ENCODE results near the gene SPATA3. TPM values are rescaled to one million over a fixed set of nuclear protein-coding genes. Genes with fewer than 3 reads are reported as not detected.

The SPATA3 gene
- total and polyA plus RNA-seq, 2 of the 13 experiments (the other 11 are each of a cell fraction or from before 2014, with no cell fraction given), result not detected

GRCh38 chr2:231047274-231047922 is 51.5 kb downstream of the SPATA3 start (continued):
- 0 out of 2 replicates have a peak, but pooled peaks have one; percentile 18 for TF ChIP-seq HOXA3 (CRISPR knock-in tag; IDR thresholded peaks at IDR 0.05)
- TF ChIP-seq NCOA2 (CRISPR knock-in tag; IDR thresholded peaks at IDR 0.05), result peak; percentile 75
- no peak for TF ChIP-seq ZNF839 (CRISPR knock-in tag; IDR thresholded peaks at IDR 0.05; ENCODE audit: borderline replicate concordance)
- TF ChIP-seq ZNF746 (CRISPR knock-in tag; IDR thresholded peaks at IDR 0.05), result no peak
- 0 out of 2 replicates have a peak, but pooled peaks have one; percentile 12 for TF ChIP-seq SNAPC4 (CRISPR knock-in tag; IDR thresholded peaks at IDR 0.05)
- TF ChIP-seq ZNF547 (CRISPR knock-in tag; IDR thresholded peaks at IDR 0.05), result 0 out of 2 replicates have a peak, but pooled peaks have one; percentile 50
- peak; percentile 55; the same call in 1 of the 2 replicates for TF ChIP-seq ZSCAN29 (CRISPR knock-in tag; conservative IDR thresholded peaks at IDR 0.05)
- no peak for TF ChIP-seq SMC3 (IDR thresholded peaks at IDR 0.05; ENCODE audit: low read length)
- TF ChIP-seq GZF1 (CRISPR knock-in tag; IDR thresholded peaks at IDR 0.05), result peak; percentile 78; the same call in 1 of the 2 replicates
- TF ChIP-seq, protein P1, sequence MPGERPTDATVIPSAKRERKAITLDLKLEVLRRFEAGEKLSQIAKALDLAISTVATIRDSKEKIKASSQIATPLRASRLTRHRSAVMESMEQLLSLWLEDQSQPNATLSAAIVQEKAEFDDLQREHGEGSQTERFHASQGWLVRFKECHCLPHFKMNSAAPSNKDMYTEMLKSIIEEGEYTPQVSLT (CRISPR knock-in tag; IDR thresholded peaks at IDR 0.05; ENCODE audit: borderline replicate concordance, low read depth), result no peak
- TF ChIP-seq ZNF670 (CRISPR knock-in tag; IDR thresholded peaks at IDR 0.05; ENCODE audit: borderline replicate concordance), result no peak
- TF ChIP-seq XRCC5 (optimal IDR thresholded peaks at IDR 0.05; ENCODE audit: low read length), result peak; percentile 85
- peak; percentile 38; the same call in 1 of the 2 replicates for TF ChIP-seq MTA1 (CRISPR knock-in tag; IDR thresholded peaks at IDR 0.05; ENCODE audit: borderline replicate concordance)
- no peak for TF ChIP-seq ARID2 (CRISPR knock-in tag; IDR thresholded peaks at IDR 0.05; ENCODE audit: borderline replicate concordance)
- no peak for TF ChIP-seq ZNF510 (CRISPR knock-in tag; IDR thresholded peaks at IDR 0.05; ENCODE audit: low read depth)
- no peak for TF ChIP-seq FLYWCH1 (CRISPR knock-in tag; IDR thresholded peaks at IDR 0.05)
- TF ChIP-seq MIER2 (CRISPR knock-in tag; IDR thresholded peaks at IDR 0.05), result no peak
- peak; percentile 74 to 78; a peak in 3 of 4 replicates for TF ChIP-seq EP300 (IDR thresholded peaks at IDR 0.05; ENCODE audit: low read depth in 2 of 2, low read length in 2 of 2)
- peak; percentile 76 for TF ChIP-seq EP300 (CRISPR knock-in tag; IDR thresholded peaks at IDR 0.05; ENCODE audit: borderline replicate concordance)
- no peak for TF ChIP-seq FOXO4 (CRISPR knock-in tag; conservative IDR thresholded peaks at IDR 0.05)
- 0 out of 2 replicates have a peak, but pooled peaks have one; percentile 20 for TF ChIP-seq ZNF614 (CRISPR knock-in tag; IDR thresholded peaks at IDR 0.05; ENCODE audit: borderline replicate concordance)
- peak; percentile 80; the same call in 1 of the 2 replicates for TF ChIP-seq MIER3 (CRISPR knock-in tag; IDR thresholded peaks at IDR 0.05; ENCODE audit: borderline replicate concordance)
- no peak for TF ChIP-seq ATF1 (CRISPR knock-in tag; IDR thresholded peaks at IDR 0.05)
